IPS DF 6.9 (cell line): ENCODE measurements around the gene SETD1A.

Experiments
- DNase-seq: peaks from one replicate; pipeline ENCODE4 v3.0.0-alpha.2; 2013; ENCODE audit warnings: low read depth, low spot score
- H3K27ac ChIP-seq: one replicate; pipeline ENCODE4 v1.5.1; 2013; ENCODE audit warnings: low read length, control low read depth
- H3K27me3 ChIP-seq: 2 replicates; pipeline ENCODE4 v1.6.1; 2013; ENCODE audit warnings: mild to moderate bottlenecking, low read length; ENCODE audit not compliant: control insufficient read depth, insufficient read depth
- H3K36me3 ChIP-seq: 2 replicates; pipeline ENCODE4 v1.6.1; 2013; ENCODE audit warnings: low read length; ENCODE audit not compliant: control insufficient read depth, insufficient read depth
- H3K4me1 ChIP-seq: 2 replicates; pipeline ENCODE4 v1.6.1; 2013; ENCODE audit warnings: low read length; ENCODE audit not compliant: control insufficient read depth, insufficient read depth
- H3K4me3 ChIP-seq: 2 replicates; pipeline ENCODE4 v1.5.1; 2013; ENCODE audit warnings: mild to moderate bottlenecking, low read length
- H3K9me3 ChIP-seq: 2 replicates; pipeline ENCODE4 v1.6.1; 2013; ENCODE audit warnings: low read length, inconsistent platforms; ENCODE audit not compliant: control insufficient read depth, insufficient read depth
- WGBS: extraction: QIAGEN DNeasy Blood & Tissue Kit; methylation state at CpG from one replicate; pipeline ENCODE4 v1.1.7; 2013; ENCODE audit warnings: mixed read lengths, missing lambda C conversion rate; ENCODE audit not compliant: insufficient read length, insufficient coverage; 5-methylcytosine and 5-hydroxymethylcytosine counted together

The SETD1A gene

GRCh38 chr16:30956601-30957455, 726 bp upstream of the SETD1A start:
- Histone ChIP-seq H3K36me3 (peaks cover 17% of the 10 kb centered on the region; the same call in 1 of the 2 replicates), H3K4me3 (peak overlapping the region; percentile 92; the same call in 1 of the 2 replicates), H3K27ac (no peak overlapping the region), H3K27me3 (no peaks in the 10 kb centered on the region), H3K4me1 (peaks cover 4% of the 10 kb centered on the region), H3K9me3 (no peaks in the 10 kb centered on the region)
- no peak for DNase-seq
- WGBS: no CpG with 5 or more reads among the region's 42 CpGs

- Histone ChIP-seq H3K4me1 (peaks cover 3% of the 10 kb centered on the region), H3K9me3 (no peaks in the 10 kb centered on the region), H3K36me3 (peaks cover 20% of the 10 kb centered on the region; the same call in 1 of the 2 replicates), H3K4me3 (peak overlapping the region; percentile 92; the same call in 1 of the 2 replicates), H3K27me3 (no peaks in the 10 kb centered on the region), H3K27ac (no peak overlapping the region)
- DNase-seq: no peak
- no CpG with 5 or more reads among the region's 55 CpGs for WGBS
These were observed 873 bp downstream of the SETD1A start for GRCh38 chr16:30958175-30959079.

- Histone ChIP-seq H3K4me1 (no peaks in the 10 kb centered on the region; the same call in 1 of the 2 replicates), H3K27me3 (no peaks in the 10 kb centered on the region), H3K9me3 (no peaks in the 10 kb centered on the region), H3K27ac (no peak overlapping the region), H3K36me3 (peaks cover 45% of the 10 kb centered on the region), H3K4me3 (no peak overlapping the region)
- WGBS: no CpG with 5 or more reads among the region's 11 CpGs
- no peak for DNase-seq
These were observed 3.8 kb downstream of the SETD1A start for GRCh38 chr16:30961384-30961783.

GRCh38 chr16:30963925-30964511, 6.5 kb downstream of the SETD1A start:
- Histone ChIP-seq H3K27ac (no peak overlapping the region), H3K4me1 (no peaks in the 10 kb centered on the region; the same call in 1 of the 2 replicates), H3K27me3 (no peaks in the 10 kb centered on the region), H3K4me3 (no peak overlapping the region), H3K9me3 (no peaks in the 10 kb centered on the region), H3K36me3 (peaks cover 55% of the 10 kb centered on the region)
- no CpG with 5 or more reads among the region's 18 CpGs for WGBS
- DNase-seq: no peak

GRCh38 chr16:30964574-30965226, 7.1 kb downstream of the SETD1A start:
- no CpG with 5 or more reads among the region's 33 CpGs for WGBS
- no peaks in the 10 kb centered on the region for H3K27me3 ChIP-seq
- peaks cover 61% of the 10 kb centered on the region for H3K36me3 ChIP-seq

GRCh38 chr16:30965436-30965835, 7.9 kb downstream of the SETD1A start:
- WGBS: no CpG with 5 or more reads among the region's 15 CpGs
- DNase-seq: no peak
- no peaks in the 10 kb centered on the region for H3K27me3 ChIP-seq
- no peak overlapping the region for H3K4me3 ChIP-seq
- H3K4me1 ChIP-seq: no peaks in the 10 kb centered on the region; the same call in 1 of the 2 replicates
- no peak overlapping the region for H3K27ac ChIP-seq
- no peaks in the 10 kb centered on the region for H3K9me3 ChIP-seq
- H3K36me3 ChIP-seq: peaks cover 55% of the 10 kb centered on the region

More at GRCh38 chr16:30964574-30965226, 7.1 kb downstream of the SETD1A start:
- DNase-seq: no peak
- Histone ChIP-seq H3K4me1 (no peaks in the 10 kb centered on the region; the same call in 1 of the 2 replicates), H3K4me3 (no peak overlapping the region), H3K27ac (no peak overlapping the region), H3K9me3 (no peaks in the 10 kb centered on the region)

- H3K4me1 ChIP-seq: no peaks in the 10 kb centered on the region; the same call in 1 of the 2 replicates
- DNase-seq: no peak
- no peaks in the 10 kb centered on the region for H3K9me3 ChIP-seq
- peaks cover 57% of the 10 kb centered on the region for H3K36me3 ChIP-seq
- no peaks in the 10 kb centered on the region for H3K27me3 ChIP-seq
- no peak overlapping the region for H3K4me3 ChIP-seq
- WGBS: no CpG with 5 or more reads among the region's 19 CpGs
- no peak overlapping the region for H3K27ac ChIP-seq
These were observed 8.6 kb downstream of the SETD1A start for GRCh38 chr16:30966033-30966619.

GRCh38 chr16:30967795-30968194, 10.2 kb downstream of the SETD1A start:
- Histone ChIP-seq H3K4me3 (no peak overlapping the region), H3K27me3 (no peaks in the 10 kb centered on the region), H3K9me3 (no peaks in the 10 kb centered on the region), H3K36me3 (peaks cover 59% of the 10 kb centered on the region), H3K4me1 (no peaks in the 10 kb centered on the region), H3K27ac (no peak overlapping the region)
- no peak for DNase-seq
- WGBS: no CpG with 5 or more reads among the region's 4 CpGs

- H3K9me3 ChIP-seq: no peaks in the 10 kb centered on the region
- H3K27me3 ChIP-seq: no peaks in the 10 kb centered on the region
- no peak overlapping the region for H3K27ac ChIP-seq
- WGBS: no CpG with 5 or more reads among the region's 19 CpGs
- no peak overlapping the region for H3K4me3 ChIP-seq
- peaks cover 54% of the 10 kb centered on the region for H3K36me3 ChIP-seq
- no peak for DNase-seq
- no peaks in the 10 kb centered on the region for H3K4me1 ChIP-seq
These were observed 11.8 kb downstream of the SETD1A start for GRCh38 chr16:30969246-30969842.
